Neural progenitor cell (in vitro differentiated cells): ENCODE data around the gene SENP2.

Experiments
- CTCF ChIP-seq: fragments of 200-600 bp; sonication (generic); IDR thresholded peaks from 2 replicates; pipeline ENCODE4 v1.5.1; 2017; ENCODE audit warnings: antibody characterized with exemption, mild to moderate bottlenecking
- EZH2 ChIP-seq: fragments of 200-600 bp; sonication (generic); IDR thresholded peaks from 2 replicates; pipeline ENCODE4 v1.6.1; 2017; ENCODE audit warnings: antibody characterized with exemption, mild to moderate bottlenecking, moderate library complexity
- EZH2phosphoT487 ChIP-seq: fragments of 200-600 bp; sonication (generic); IDR thresholded peaks from 2 replicates; pipeline ENCODE4 v1.6.1; 2017; ENCODE audit warnings: antibody characterized with exemption

- TF ChIP-seq CTCF (no peak), EZH2 (no peak), EZH2phosphoT487 (no peak)
Measured at GRCh38 chr3:185605566-185605965, 19.5 kb downstream of the SENP2 start.
